K562 (cell line): Measurements from ENCODE around the gene HBQ1. TPM values are rescaled to one million over a fixed set of nuclear protein-coding genes. Genes with fewer than 3 reads are reported as not detected.

ENCODE experiments used
- ARID4B ChIP-seq: sonication (generic); formaldehyde crosslinking; IDR thresholded peaks from 2 replicates; pipeline ENCODE4 v1.8.0; 2022; ENCODE audit warnings: mild to moderate bottlenecking, missing genetic modification reagents
- CBX8 ChIP-seq: fragments of 200-600 bp; sonication (generic); IDR thresholded peaks from 2 replicates; pipeline ENCODE4 v1.6.1; 2012; ENCODE audit warnings: borderline replicate concordance, mixed run types, low read depth, mild to moderate bottlenecking, moderate library complexity, mixed read lengths, low read length, control low read depth, inconsistent platforms; ENCODE audit not compliant: poor library complexity, severe bottlenecking; ENCODE audit errors: extremely low read depth
- EHMT2 ChIP-seq: fragments of 450-650 bp; IDR thresholded peaks from 2 replicates; pipeline ENCODE4 v1.6.1; 2018; ENCODE audit warnings: antibody characterized with exemption
- GATAD2B ChIP-seq: fragments of 450-650 bp; IDR thresholded peaks from 2 replicates; pipeline ENCODE4 v1.6.1; 2017; ENCODE audit warnings: mild to moderate bottlenecking, borderline replicate concordance
- GTF2B ChIP-seq: IDR thresholded peaks from 2 replicates; pipeline ENCODE4 v1.6.1; 2011; ENCODE audit not compliant: insufficient read length; ENCODE audit errors: extremely low read depth
- HOMEZ ChIP-seq: fragments of 250-450 bp; sonication (Bioruptor Pico); IDR thresholded peaks from 2 replicates; pipeline ENCODE4 v1.4.0; 2020; ENCODE audit warnings: mild to moderate bottlenecking, moderate library complexity
- L3MBTL2 ChIP-seq: fragments of 450-650 bp; IDR thresholded peaks from 2 replicates; pipeline ENCODE4 v1.6.1; 2016; ENCODE audit warnings: mild to moderate bottlenecking, moderate library complexity
- NFE2L1 ChIP-seq: fragments of 450-650 bp; IDR thresholded peaks from 2 replicates; pipeline ENCODE4 v1.6.1; 2016; ENCODE audit warnings: missing genetic modification characterization, low read depth, mild to moderate bottlenecking, missing compliant biosample characterization, moderate library complexity, borderline replicate concordance
- PBX2 ChIP-seq, 2 experiments: IDR thresholded peaks in 1 of 2; conservative IDR thresholded peaks in 1 of 2; 2 replicates each; pipeline ENCODE4 v1.6.1; 2016; ENCODE audit warnings: low read depth in 2 of 2, mild to moderate bottlenecking in 1 of 2, missing compliant biosample characterization in 1 of 2, missing genetic modification characterization in 1 of 2, moderate library complexity in 1 of 2
- RBM39 ChIP-seq: fragments of 200-400 bp; formaldehyde crosslinking; optimal IDR thresholded peaks from 2 replicates; pipeline ENCODE3; 2018; ENCODE audit warnings: low read depth, low read length
- RFX7 ChIP-seq: fragments of 250-450 bp; sonication (Bioruptor Pico); IDR thresholded peaks from 2 replicates; pipeline ENCODE4 v1.5.1; 2021; ENCODE audit warnings: mild to moderate bottlenecking
- SRF ChIP-seq, 2 experiments: fragments of 250-450, 450-650 bp in 1 of 2; sonication (Bioruptor Pico) in 1 of 2; sonication (generic) in 1 of 2; formaldehyde crosslinking; IDR thresholded peaks; 2 replicates each; pipeline versions ENCODE4 v1.5.0 to v1.5.1; 2020 to 2022; ENCODE audit warnings: mild to moderate bottlenecking in 1 of 2, missing genetic modification reagents in 1 of 2
- ZC3H4 ChIP-seq: sonication (generic); formaldehyde crosslinking; IDR thresholded peaks from 2 replicates; pipeline ENCODE4 v1.9.0; 2021; ENCODE audit warnings: missing genetic modification reagents, borderline replicate concordance
- ZNF354B ChIP-seq: fragments of 250-450 bp; sonication (Bioruptor Pico); IDR thresholded peaks from 2 replicates; pipeline ENCODE4 v1.4.0; 2020
- polyA plus RNA-seq, 8 experiments: library from polyadenylated mRNA; depleted of rRNA in 4 of 8; stranded (reverse) in 5 of 8; unstranded in 3 of 8; fragments of >200 nt; fragmentation: Nextera tagmentation in 2 of 8; fragmentation: Illumina TruSeq in 1 of 8; extraction: Ambion mirVana in 2 of 8; extraction: Trizol in 1 of 8; gene quantifications; 2 replicates each; pipeline versions ENCODE4 v1.2.1 to v1.2.3, GENCODE V29; 2011 to 2014; ENCODE audit warnings: inconsistent platforms in 1 of 8, missing spikeins in 1 of 8
- total RNA-seq, 7 experiments: library from RNA; depleted of rRNA in 6 of 7; stranded (reverse); fragments of >200 nt in 6 of 7; fragmentation: Illumina TruSeq in 2 of 7; extraction: Trizol in 2 of 7; gene quantifications; 2 replicates each; pipeline versions ENCODE4 v1.2.1 to v1.2.3, GENCODE V29; 2011 to 2021; ENCODE audit warnings: low replicate concordance in 1 of 7

The HBQ1 gene
- total and polyA plus RNA-seq, 9 of the 15 experiments (the other 6 are each of a cell fraction or from before 2014, with no cell fraction given), result 2.3 to 190 (median 19.8) TPM

- TF ChIP-seq GTF2B, result no peak
- no peak for TF ChIP-seq RFX7 (CRISPR knock-in tag)
- no peak for TF ChIP-seq CBX8
- no peak for TF ChIP-seq EHMT2
- peak; percentile 100 for TF ChIP-seq L3MBTL2
- TF ChIP-seq RBM39, result no peak
- TF ChIP-seq ZNF354B (CRISPR knock-in tag), result no peak
- TF ChIP-seq ZC3H4 (CRISPR knock-in tag), result no peak
- TF ChIP-seq ARID4B, result peak; percentile 86
- no peak for TF ChIP-seq PBX2 (CRISPR knock-in tag; IDR thresholded peaks at IDR 0.05; ENCODE audit: low read depth)
- no peak for TF ChIP-seq PBX2 (tag; conservative IDR thresholded peaks at IDR 0.05; ENCODE audit: low read depth)
- 0 out of 4 replicates have a peak, but pooled peaks of 1 of the 2 experiments have one; percentile 12 for TF ChIP-seq SRF (CRISPR knock-in tag; IDR thresholded peaks at IDR 0.05)
- TF ChIP-seq GATAD2B, result peak; percentile 70
- TF ChIP-seq NFE2L1 (tag), result no peak
- peak; percentile 1; the same call in 1 of the 2 replicates for TF ChIP-seq HOMEZ (CRISPR knock-in tag)
Observed at GRCh38 chr16:228852-229730, 48.8 kb downstream of the HBQ1 start, which contains the start of gene LUC7L (continued).
